HEK293 (cell line): ENCODE results near the gene VAT1L.

Experiments used
- CTCF ChIA-PET: fragments of 350-600 bp; formaldehyde crosslinking; extraction: SDS; loops from one replicate; lab custom pipeline; 2021; ENCODE audit warnings: antibody characterized with exemption; lab: Yijun Ruan, JAX
- POLR2A ChIA-PET: fragments of 300-600 bp; formaldehyde crosslinking; extraction: SDS; loops from one replicate; lab custom pipeline; 2020; ENCODE audit warnings: antibody characterized with exemption, inconsistent platforms; lab: Yijun Ruan, JAX
- H3K27ac ChIP-seq: fragments of 200-500 bp; sonication (Bioruptor generic); 2 replicates; pipeline ENCODE4 v1.5.1; 2014; ENCODE audit warnings: low read depth, low read length, control low read depth, inconsistent platforms; ENCODE audit errors: extremely low read depth
- H3K36me3 ChIP-seq, 2 experiments: fragments of 200-500 bp in 1 of 2; sonication (Bioruptor generic) in 1 of 2; 1 replicate in 1 of 2; 2 replicates in 1 of 2; pipeline ENCODE4 v1.5.1; 2014 to 2017; ENCODE audit warnings: inconsistent platforms in 2 of 2, low read length in 2 of 2; ENCODE audit not compliant: control insufficient read depth in 2 of 2, insufficient read depth in 1 of 2
- H3K4me1 ChIP-seq: fragments of 200-500 bp; sonication (Bioruptor generic); 2 replicates; pipeline ENCODE4 v1.5.1; 2014; ENCODE audit warnings: mild to moderate bottlenecking, low read length, inconsistent platforms; ENCODE audit not compliant: control insufficient read depth, insufficient read depth
- H3K4me3 ChIP-seq: 2 replicates; pipeline ENCODE4 v1.5.1; 2011; ENCODE audit warnings: low read depth, mild to moderate bottlenecking, control low read depth, low read length, moderate library complexity
- H3K9me3 ChIP-seq: fragments of 200-500 bp; sonication (Bioruptor generic); 2 replicates; pipeline ENCODE4 v1.5.1; 2014; ENCODE audit warnings: low read depth, low read length, inconsistent platforms; ENCODE audit not compliant: control insufficient read depth, insufficient read depth
- GLI2 ChIP-seq: fragments of 450-650 bp; formaldehyde crosslinking; IDR thresholded peaks from 2 replicates; pipeline ENCODE4; 2017; ENCODE audit warnings: missing biosample characterization, missing genetic modification characterization, low read depth, borderline replicate concordance
- HOXC10 ChIP-seq: sonication (generic); formaldehyde crosslinking; IDR thresholded peaks from 2 replicates; pipeline ENCODE4 v1.8.1; 2023; ENCODE audit warnings: mild to moderate bottlenecking, missing genetic modification reagents
- MYNN ChIP-seq: fragments of 450-650 bp; formaldehyde crosslinking; IDR thresholded peaks from 2 replicates; pipeline ENCODE4 v1.5.1; 2016; ENCODE audit warnings: missing biosample characterization, missing genetic modification characterization, borderline replicate concordance
- RBAK ChIP-seq: fragments of 450-650 bp; formaldehyde crosslinking; IDR thresholded peaks from 2 replicates; pipeline ENCODE4 v1.5.1; 2016; ENCODE audit warnings: missing biosample characterization, missing genetic modification characterization
- WT1 ChIP-seq: fragments of 450-650 bp; formaldehyde crosslinking; IDR thresholded peaks from 2 replicates; pipeline ENCODE4 v1.5.1; 2016; ENCODE audit warnings: missing biosample characterization, missing genetic modification characterization
- ZFP69B ChIP-seq: fragments of 450-650 bp; formaldehyde crosslinking; IDR thresholded peaks from 2 replicates; pipeline ENCODE4 v1.5.1; 2016; ENCODE audit warnings: missing biosample characterization, missing genetic modification characterization
- ZNF112 ChIP-seq: fragments of 450-650 bp; formaldehyde crosslinking; IDR thresholded peaks from 2 replicates; pipeline ENCODE4 v1.5.0; 2017; ENCODE audit warnings: missing biosample characterization, missing genetic modification characterization
- ZNF174 ChIP-seq: fragments of 450-650 bp; formaldehyde crosslinking; IDR thresholded peaks from 2 replicates; pipeline ENCODE4 v1.5.0; 2017; ENCODE audit warnings: missing biosample characterization, mild to moderate bottlenecking, missing genetic modification characterization
- ZNF214 ChIP-seq: fragments of 450-650 bp; formaldehyde crosslinking; IDR thresholded peaks from 2 replicates; pipeline ENCODE4 v1.5.1; 2017; ENCODE audit warnings: missing biosample characterization, mild to moderate bottlenecking, missing genetic modification characterization, borderline replicate concordance
- ZNF239 ChIP-seq: fragments of 450-650 bp; formaldehyde crosslinking; IDR thresholded peaks from 2 replicates; pipeline ENCODE4 v1.5.1; 2016; ENCODE audit warnings: missing biosample characterization, missing genetic modification characterization
- ZNF292 ChIP-seq: fragments of 450-650 bp; formaldehyde crosslinking; IDR thresholded peaks from 2 replicates; pipeline ENCODE4 v1.5.1; 2016; ENCODE audit warnings: low read depth, missing biosample characterization, missing genetic modification characterization, borderline replicate concordance
- ZNF354C ChIP-seq: fragments of 450-650 bp; formaldehyde crosslinking; IDR thresholded peaks from 2 replicates; pipeline ENCODE4 v1.5.1; 2016; ENCODE audit warnings: missing biosample characterization, missing genetic modification characterization, low read depth, borderline replicate concordance
- ZNF433 ChIP-seq: fragments of 450-650 bp; formaldehyde crosslinking; IDR thresholded peaks from 2 replicates; pipeline ENCODE4 v1.5.1; 2016; ENCODE audit warnings: missing biosample characterization, missing genetic modification characterization, low read depth
- ZNF518A ChIP-seq: fragments of 450-650 bp; formaldehyde crosslinking; conservative IDR thresholded peaks from 2 replicates; pipeline ENCODE4 v1.5.1; 2016; ENCODE audit warnings: low read depth, missing biosample characterization, missing genetic modification characterization
- ZNF521 ChIP-seq: fragments of 450-650 bp; formaldehyde crosslinking; IDR thresholded peaks from 2 replicates; pipeline ENCODE4 v1.5.1; 2017; ENCODE audit warnings: missing biosample characterization, mild to moderate bottlenecking, missing genetic modification characterization
- ZNF544 ChIP-seq: fragments of 450-650 bp; formaldehyde crosslinking; IDR thresholded peaks from 2 replicates; pipeline ENCODE4 v1.5.0; 2017; ENCODE audit warnings: missing biosample characterization, missing genetic modification characterization
- ZNF677 ChIP-seq: fragments of 450-650 bp; IDR thresholded peaks from 2 replicates; pipeline ENCODE4 v1.5.0; 2018; ENCODE audit warnings: missing biosample characterization, mild to moderate bottlenecking, missing genetic modification characterization, moderate library complexity
- ZNF707 ChIP-seq: fragments of 450-650 bp; formaldehyde crosslinking; IDR thresholded peaks from 2 replicates; pipeline ENCODE4 v1.5.1; 2016; ENCODE audit warnings: missing biosample characterization, missing genetic modification characterization
- ZNF747 ChIP-seq: fragments of 450-650 bp; formaldehyde crosslinking; IDR thresholded peaks from 2 replicates; pipeline ENCODE4 v1.5.1; 2016; ENCODE audit warnings: missing biosample characterization, missing genetic modification characterization
- ZNF791 ChIP-seq: fragments of 450-650 bp; formaldehyde crosslinking; IDR thresholded peaks from 2 replicates; pipeline ENCODE4 v1.5.1; 2016; ENCODE audit warnings: missing biosample characterization, missing genetic modification characterization
- ZNF837 ChIP-seq: fragments of 450-650 bp; formaldehyde crosslinking; IDR thresholded peaks from 2 replicates; pipeline ENCODE4 v1.5.1; 2016; ENCODE audit warnings: missing biosample characterization, missing genetic modification characterization
- ZSCAN30 ChIP-seq: fragments of 450-650 bp; IDR thresholded peaks from 2 replicates; pipeline ENCODE4 v1.5.1; 2018; ENCODE audit warnings: missing biosample characterization, mild to moderate bottlenecking, missing genetic modification characterization, moderate library complexity
- TF ChIP-seq, protein P1 (sequence below): fragments of 450-650 bp; formaldehyde crosslinking; IDR thresholded peaks from 2 replicates; pipeline ENCODE4 v1.5.1; 2016; ENCODE audit warnings: missing biosample characterization, missing genetic modification characterization
- TF ChIP-seq, protein P2 (sequence below): fragments of 450-650 bp; IDR thresholded peaks from 2 replicates; pipeline ENCODE4 v1.5.1; 2018; ENCODE audit warnings: missing biosample characterization, mild to moderate bottlenecking, missing genetic modification characterization

The VAT1L gene

DNA sequence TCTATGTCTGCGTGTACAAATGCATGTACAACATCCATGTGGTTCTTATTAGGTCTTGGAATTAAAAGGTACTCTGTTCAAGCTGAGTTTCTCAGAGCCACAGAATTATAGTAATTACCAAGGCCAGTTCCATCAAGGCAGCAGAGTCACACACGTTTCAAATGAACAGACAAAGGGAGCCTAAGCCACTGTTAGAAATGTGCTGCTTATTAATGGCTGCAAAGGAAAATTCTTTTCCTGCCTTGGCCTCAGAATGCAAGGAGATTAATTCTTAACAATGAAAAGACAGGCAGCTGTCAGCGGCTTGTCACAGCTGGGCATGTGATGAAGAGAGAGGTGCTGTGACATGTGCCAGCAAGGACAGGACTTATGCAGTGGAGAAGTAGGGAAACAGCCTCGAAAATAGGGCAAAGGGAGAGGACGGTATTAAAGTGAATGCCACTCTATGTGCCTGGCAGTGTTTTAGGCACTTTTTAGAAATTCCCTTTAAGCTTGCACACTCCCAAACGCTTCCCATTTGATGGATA, 133.9 kb downstream of the VAT1L start (continued):
- TF ChIP-seq, protein P1, sequence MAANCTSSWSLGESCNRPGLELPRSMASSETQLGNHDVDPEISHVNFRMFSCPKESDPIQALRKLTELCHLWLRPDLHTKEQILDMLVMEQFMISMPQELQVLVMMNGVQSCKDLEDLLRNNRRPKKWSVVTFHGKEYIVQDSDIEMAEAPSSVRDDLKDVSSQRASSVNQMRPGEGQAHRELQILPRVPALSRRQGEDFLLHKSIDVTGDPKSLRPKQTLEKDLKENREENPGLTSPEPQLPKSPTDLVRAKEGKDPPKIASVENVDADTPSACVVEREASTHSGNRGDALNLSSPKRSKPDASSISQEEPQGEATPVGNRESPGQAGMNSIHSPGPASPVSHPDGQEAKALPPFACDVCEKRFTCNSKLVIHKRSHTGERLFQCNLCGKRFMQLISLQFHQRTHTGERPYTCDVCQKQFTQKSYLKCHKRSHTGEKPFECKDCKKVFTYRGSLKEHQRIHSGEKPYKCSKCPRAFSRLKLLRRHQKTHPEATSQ: no peak
- TF ChIP-seq ZFP69B (no peak), ZNF837 (tag by site-specific recombination) (no peak), ZNF239 (tag by site-specific recombination) (no peak), ZNF677 (tag by site-specific recombination) (no peak), HOXC10 (CRISPR knock-in tag) (no peak), ZNF292 (no peak), ZSCAN30 (no peak)
- TF ChIP-seq, all 188 proteins: peak for 0

GRCh38 chr16:77925531-77925930, 137.2 kb downstream of the VAT1L start:
- no peaks in the 10 kb centered on the region for H3K9me3 ChIP-seq
- CTCF ChIA-PET: interaction anchor here (0.7 kb wide), 1 partner anchor 354 kb away, joined by 3 read pairs; no protein-coding TSS in a partner anchor
- no peaks in the 10 kb centered on the region for H3K36me3 ChIP-seq
- H3K4me3 ChIP-seq: no peak overlapping the region
- H3K4me1 ChIP-seq: no peaks in the 10 kb centered on the region
- H3K27ac ChIP-seq: no peak overlapping the region
- TF ChIP-seq RBAK (tag by site-specific recombination) (no peak), ZNF354C (no peak), ZNF518A (tag by site-specific recombination) (no peak), ZNF747 (tag by site-specific recombination) (no peak), ZNF677 (tag by site-specific recombination) (no peak), WT1 (tag by site-specific recombination) (no peak), ZNF433 (tag by site-specific recombination) (no peak), MYNN (tag by site-specific recombination) (no peak), ZNF544 (tag by site-specific recombination) (no peak)
- POLR2A ChIA-PET: no interaction called here

- H3K9me3 ChIP-seq: no peaks in the 10 kb centered on the region
- CTCF ChIA-PET: interaction anchor here (0.8 kb wide), 1 partner anchor 454 kb away, joined by 3 read pairs; no protein-coding TSS in a partner anchor
- no peaks in the 10 kb centered on the region for H3K36me3 ChIP-seq
- no peaks in the 10 kb centered on the region for H3K4me1 ChIP-seq
- H3K4me3 ChIP-seq: no peak overlapping the region
- POLR2A ChIA-PET: no interaction called here
- no peak overlapping the region for H3K27ac ChIP-seq
- TF ChIP-seq ZNF112 (no peak), ZNF791 (tag by site-specific recombination) (no peak), ZNF174 (no peak), GLI2 (tag by site-specific recombination) (no peak), ZNF521 (tag by site-specific recombination) (no peak), ZNF214 (no peak), ZNF707 (tag by site-specific recombination) (no peak)
- TF ChIP-seq, protein P2, sequence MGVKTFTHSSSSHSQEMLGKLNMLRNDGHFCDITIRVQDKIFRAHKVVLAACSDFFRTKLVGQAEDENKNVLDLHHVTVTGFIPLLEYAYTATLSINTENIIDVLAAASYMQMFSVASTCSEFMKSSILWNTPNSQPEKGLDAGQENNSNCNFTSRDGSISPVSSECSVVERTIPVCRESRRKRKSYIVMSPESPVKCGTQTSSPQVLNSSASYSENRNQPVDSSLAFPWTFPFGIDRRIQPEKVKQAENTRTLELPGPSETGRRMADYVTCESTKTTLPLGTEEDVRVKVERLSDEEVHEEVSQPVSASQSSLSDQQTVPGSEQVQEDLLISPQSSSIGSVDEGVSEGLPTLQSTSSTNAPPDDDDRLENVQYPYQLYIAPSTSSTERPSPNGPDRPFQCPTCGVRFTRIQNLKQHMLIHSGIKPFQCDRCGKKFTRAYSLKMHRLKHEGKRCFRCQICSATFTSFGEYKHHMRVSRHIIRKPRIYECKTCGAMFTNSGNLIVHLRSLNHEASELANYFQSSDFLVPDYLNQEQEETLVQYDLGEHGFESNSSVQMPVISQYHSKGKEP (tag by site-specific recombination): no peak
Observed at GRCh38 chr16:77928096-77928495, 139.7 kb downstream of the VAT1L start.
